Measurements from ENCODE around the gene BLVRB. TPM values are rescaled to one million over a fixed set of nuclear protein-coding genes. Genes with fewer than 3 reads are reported as not detected.

Gene BLVRB
- total and polyA plus RNA-seq, 4 donors, result 135 to 413 (median 260) TPM

- ATAC-seq (ENCODE audit: insufficient read depth, low FRiP score), result no peak
- Histone ChIP-seq H3K27me3 (ENCODE audit: control insufficient read depth in 3 of 3, insufficient read depth in 3 of 3, low read length in 2 of 3) (no peaks in the 10 kb centered on the region), H3K27ac (ENCODE audit: low read depth in 1 of 2, low read length in 1 of 2) (peak overlapping the region in 1 of 2 donors; percentile 50), H3K9me3 (ENCODE audit: control insufficient read depth in 4 of 4, insufficient read depth in 3 of 4, low read length in 3 of 4) (no peaks in the 10 kb centered on the region), H3K36me3 (ENCODE audit: control insufficient read depth in 4 of 4, insufficient read depth in 4 of 4, low read length in 4 of 4) (peaks cover 5 to 11% (median 9%) of the 10 kb centered on the region in 4 donors), H3K4me3 (no peak overlapping the region), H3K4me1 (ENCODE audit: control insufficient read depth in 5 of 5, insufficient read depth in 5 of 5, low read length in 5 of 5) (peaks cover 0 to 17% (median 2%) of the 10 kb centered on the region in 5 donors), H3K9ac (ENCODE audit: insufficient read depth in 1 of 2, low read length in 2 of 2) (no peak overlapping the region)
- no peak for TF ChIP-seq CTCF (IDR thresholded peaks at IDR 0.05; ENCODE audit: control extremely low read depth, extremely low read depth)
- 87 to 93% methylated on average over 30 to 31 of the region's 31 CpGs for WGBS, 2 donors
- DNase-seq, result no peak
Measured at GRCh38 chr19:40422748-40423566, 42.6 kb downstream of the BLVRB start.

GRCh38 chr19:40421993-40422747 is 43.4 kb downstream of the BLVRB start:
- H3K4me3 ChIP-seq, result no peak overlapping the region
- WGBS, 2 donors, result 76 to 86% methylated on average over 16 of the region's 16 CpGs
- TF ChIP-seq CTCF (IDR thresholded peaks at IDR 0.05; ENCODE audit: control extremely low read depth, extremely low read depth), result no peak
- no peak overlapping the region for H3K9ac ChIP-seq (ENCODE audit: insufficient read depth in 1 of 2, low read length in 2 of 2)
- peaks cover 0 to 23% (median 5%) of the 10 kb centered on the region in 5 donors for H3K4me1 ChIP-seq (ENCODE audit: control insufficient read depth in 5 of 5, insufficient read depth in 5 of 5, low read length in 5 of 5)
- peak overlapping the region; percentile 95 to 100 for H3K27ac ChIP-seq (ENCODE audit: low read depth in 1 of 2, low read length in 1 of 2)
- H3K36me3 ChIP-seq (ENCODE audit: control insufficient read depth in 4 of 4, insufficient read depth in 4 of 4, low read length in 4 of 4), result peaks cover 5 to 11% (median 9%) of the 10 kb centered on the region in 4 donors
- no peaks in the 10 kb centered on the region for H3K9me3 ChIP-seq (ENCODE audit: control insufficient read depth in 4 of 4, insufficient read depth in 3 of 4, low read length in 3 of 4)
- H3K27me3 ChIP-seq (ENCODE audit: control insufficient read depth in 3 of 3, insufficient read depth in 3 of 3, low read length in 2 of 3), result no peaks in the 10 kb centered on the region
- ATAC-seq (ENCODE audit: insufficient read depth, low FRiP score), result no peak
- DNase-seq, result no peak

GRCh38 chr19:40420766-40421765 is 44.5 kb downstream of the BLVRB start:
- DNase-seq (peak; percentile 95 to 97 (median 95)), ATAC-seq (ENCODE audit: insufficient read depth, low FRiP score) (peak; percentile 81)
- Histone ChIP-seq H3K27me3 (ENCODE audit: control insufficient read depth in 3 of 3, insufficient read depth in 3 of 3, low read length in 2 of 3) (no peaks in the 10 kb centered on the region), H3K4me3 (peak overlapping the region; percentile 55), H3K36me3 (ENCODE audit: control insufficient read depth in 4 of 4, insufficient read depth in 4 of 4, low read length in 4 of 4) (peaks cover 5 to 11% (median 9%) of the 10 kb centered on the region in 4 donors), H3K4me1 (ENCODE audit: control insufficient read depth in 5 of 5, insufficient read depth in 5 of 5, low read length in 5 of 5) (peaks cover 2 to 25% (median 5%) of the 10 kb centered on the region in 5 donors), H3K9me3 (ENCODE audit: control insufficient read depth in 4 of 4, insufficient read depth in 3 of 4, low read length in 3 of 4) (no peaks in the 10 kb centered on the region), H3K27ac (ENCODE audit: low read depth in 1 of 2, low read length in 1 of 2) (peak overlapping the region; percentile 95 to 100), H3K9ac (ENCODE audit: insufficient read depth in 1 of 2, low read length in 2 of 2) (peak overlapping the region; percentile 63 to 72)
- WGBS, 2 donors, result 2% methylated on average over 56 of the region's 56 CpGs
- peak; percentile 79 for TF ChIP-seq CTCF (IDR thresholded peaks at IDR 0.05; ENCODE audit: control extremely low read depth, extremely low read depth)
